ENCODE data around the gene RAB29. TPM values are rescaled to one million over a fixed set of nuclear protein-coding genes. Genes with fewer than 3 reads are reported as not detected.

The RAB29 gene
- total RNA-seq, 1 donor from 2014 or later: 156 TPM

DNA sequence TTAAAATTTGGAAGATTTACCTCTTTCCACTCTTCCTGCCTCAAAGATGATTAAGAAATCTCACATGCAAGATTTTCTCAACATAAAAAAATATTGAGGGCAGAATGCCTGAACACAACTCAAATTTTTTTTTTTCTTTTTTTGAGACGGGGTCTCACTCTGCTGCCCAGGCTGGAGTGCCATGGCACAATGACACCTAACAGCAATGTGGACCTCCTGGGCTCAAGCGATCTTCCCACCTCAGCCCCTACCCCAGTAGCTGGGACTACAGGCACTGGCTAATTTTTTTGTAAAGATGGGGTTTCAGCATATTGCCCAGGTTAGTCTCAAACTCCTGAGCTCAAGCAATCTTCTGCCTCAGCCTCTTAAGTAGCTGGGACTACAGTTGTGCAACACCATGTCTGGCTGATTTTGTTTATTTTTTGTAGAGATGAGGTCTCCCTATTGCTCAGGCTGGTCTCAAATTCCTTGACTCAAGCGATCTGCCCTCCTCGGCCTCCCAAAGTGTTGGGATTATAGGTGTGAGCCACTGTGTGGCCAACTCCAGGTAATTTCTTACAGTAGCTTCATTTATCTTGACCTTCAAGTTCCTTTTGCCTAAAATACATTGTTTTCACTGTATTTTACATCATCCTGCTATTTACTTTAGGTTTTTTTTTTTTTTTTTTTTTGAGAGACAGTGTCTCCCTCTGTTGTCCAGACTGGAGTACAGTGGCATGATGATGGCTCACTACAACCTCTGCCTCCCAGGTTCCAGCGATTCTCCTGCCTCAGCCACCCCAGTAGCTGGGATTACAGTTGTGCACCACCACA is 35.7 kb downstream of the RAB29 start:
- DNase-seq (no peak), ATAC-seq (ENCODE audit: low read depth) (no peak)
- Mint-ChIP-seq H3K27me3 (no peaks in the 10 kb centered on the region), H3K27ac (no peak overlapping the region), H3K36me3 (ENCODE audit: low read depth) (peaks cover 17% of the 10 kb centered on the region), H3K4me3 (no peak overlapping the region), H3K9me3 (no peaks in the 10 kb centered on the region), H3K4me1 (peaks cover 42% of the 10 kb centered on the region)
- POLR2A ChIA-PET: interaction anchor here (0.5 to 1.0 kb wide), 4 partner anchors 10 to 244 kb away, joined by 3 to 5 read pairs (median 4); partner anchors contain the start of genes NUCKS1 and RAB29
- TF ChIP-seq, protein P1, sequence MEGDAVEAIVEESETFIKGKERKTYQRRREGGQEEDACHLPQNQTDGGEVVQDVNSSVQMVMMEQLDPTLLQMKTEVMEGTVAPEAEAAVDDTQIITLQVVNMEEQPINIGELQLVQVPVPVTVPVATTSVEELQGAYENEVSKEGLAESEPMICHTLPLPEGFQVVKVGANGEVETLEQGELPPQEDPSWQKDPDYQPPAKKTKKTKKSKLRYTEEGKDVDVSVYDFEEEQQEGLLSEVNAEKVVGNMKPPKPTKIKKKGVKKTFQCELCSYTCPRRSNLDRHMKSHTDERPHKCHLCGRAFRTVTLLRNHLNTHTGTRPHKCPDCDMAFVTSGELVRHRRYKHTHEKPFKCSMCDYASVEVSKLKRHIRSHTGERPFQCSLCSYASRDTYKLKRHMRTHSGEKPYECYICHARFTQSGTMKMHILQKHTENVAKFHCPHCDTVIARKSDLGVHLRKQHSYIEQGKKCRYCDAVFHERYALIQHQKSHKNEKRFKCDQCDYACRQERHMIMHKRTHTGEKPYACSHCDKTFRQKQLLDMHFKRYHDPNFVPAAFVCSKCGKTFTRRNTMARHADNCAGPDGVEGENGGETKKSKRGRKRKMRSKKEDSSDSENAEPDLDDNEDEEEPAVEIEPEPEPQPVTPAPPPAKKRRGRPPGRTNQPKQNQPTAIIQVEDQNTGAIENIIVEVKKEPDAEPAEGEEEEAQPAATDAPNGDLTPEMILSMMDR (IDR thresholded peaks at IDR 0.05): no peak
- intact Hi-C loops (cut with micrococcal nuclease): loop anchor here (10.0 kb wide), 1 partner anchor 615 kb away; the partner anchor contains the start of gene RBBP5
- CTCF ChIA-PET: interaction anchor here (1.0 to 1.5 kb wide), 4 partner anchors 10 to 238 kb away, joined by 3 to 5 read pairs (median 4); no protein-coding TSS in a partner anchor

DNA sequence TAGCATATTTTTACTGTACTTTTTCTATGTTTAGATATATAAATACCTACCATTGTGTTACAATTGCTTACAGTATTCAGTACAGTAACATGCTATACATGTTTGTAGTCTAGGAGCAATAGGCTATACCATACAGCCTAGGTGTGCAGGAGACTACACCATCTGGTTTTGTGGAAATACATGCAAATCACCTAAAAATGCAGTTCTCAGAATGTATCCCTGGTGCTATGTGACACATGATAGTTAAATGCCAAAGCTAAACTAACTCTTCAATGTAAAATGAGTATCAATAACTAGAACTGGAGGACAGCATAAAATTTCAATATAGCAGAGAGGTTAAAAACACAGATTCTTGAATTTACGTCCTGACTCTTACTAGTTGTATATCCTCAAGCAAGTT is 40.1 kb downstream of the RAB29 start:
- no peak overlapping the region for H3K4me3 Mint-ChIP-seq
- intact Hi-C loops (cut with micrococcal nuclease): no loop called here
- H3K27me3 Mint-ChIP-seq: no peaks in the 10 kb centered on the region
- no peaks in the 10 kb centered on the region for H3K9me3 Mint-ChIP-seq
- ATAC-seq (ENCODE audit: low read depth) (no peak), DNase-seq (no peak)
- TF ChIP-seq, protein P1 (IDR thresholded peaks at IDR 0.05): no peak
- H3K27ac Mint-ChIP-seq: no peak overlapping the region
- CTCF ChIA-PET: interaction anchor here (1.2 kb wide), 1 partner anchor 24 kb away, joined by 4 read pairs; no protein-coding TSS in a partner anchor
- H3K4me1 Mint-ChIP-seq: peaks cover 21% of the 10 kb centered on the region
- H3K36me3 Mint-ChIP-seq (ENCODE audit: low read depth): peaks cover 30% of the 10 kb centered on the region
- POLR2A ChIA-PET: interaction anchor here (0.6 to 2.1 kb wide), 3 partner anchors 15 to 170 kb away, joined by 5 to 6 read pairs (median 5); partner anchors contain the start of genes NUCKS1 and RAB29

DNA sequence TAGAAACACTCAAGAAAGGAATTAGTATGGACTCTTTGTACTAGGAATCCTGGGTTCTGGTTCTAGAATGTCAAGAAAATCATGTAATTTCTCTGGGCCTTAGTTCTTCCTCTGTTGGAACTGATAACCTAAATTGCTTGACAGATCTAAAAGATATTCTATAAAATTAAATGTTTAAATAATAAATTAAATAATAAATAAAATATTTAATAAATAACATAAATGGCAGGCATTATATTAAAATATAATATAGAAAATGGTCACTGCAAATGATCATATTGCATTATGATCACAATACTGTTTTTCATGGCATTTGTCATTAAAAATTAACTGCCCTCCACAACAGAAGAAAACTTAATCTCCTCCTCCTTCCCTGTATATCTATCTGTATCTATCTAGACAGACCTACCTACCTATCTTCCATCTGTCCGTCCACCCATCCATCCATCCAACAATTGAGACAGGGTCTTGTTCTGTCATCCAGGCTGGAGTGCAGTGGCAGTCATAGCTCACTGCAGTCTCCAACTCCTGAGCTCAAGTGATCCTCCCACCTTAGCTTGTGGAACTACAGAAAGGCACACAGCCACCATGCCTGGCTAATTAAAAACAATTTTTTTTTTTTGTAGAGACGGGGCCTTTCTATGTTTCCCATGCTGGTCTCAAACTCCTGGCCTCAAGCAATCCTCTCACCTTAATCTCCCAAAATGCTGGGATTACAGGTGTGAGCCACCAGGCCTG is 41.7 kb downstream of the RAB29 start:
- POLR2A ChIA-PET: interaction anchor here (1.8 kb wide), 1 partner anchor 16 kb away, joined by 10 read pairs; the partner anchor contains the start of gene NUCKS1
- TF ChIP-seq, protein P1 (IDR thresholded peaks at IDR 0.05): no peak
- H3K4me1 Mint-ChIP-seq: peaks cover 18% of the 10 kb centered on the region
- DNase-seq (no peak), ATAC-seq (ENCODE audit: low read depth) (no peak)
- intact Hi-C loops (cut with micrococcal nuclease): no loop called here
- no peak overlapping the region for H3K27ac Mint-ChIP-seq
- peaks cover 31% of the 10 kb centered on the region for H3K36me3 Mint-ChIP-seq (ENCODE audit: low read depth)
- CTCF ChIA-PET: no interaction called here
- no peaks in the 10 kb centered on the region for H3K27me3 Mint-ChIP-seq
- no peaks in the 10 kb centered on the region for H3K9me3 Mint-ChIP-seq
- no peak overlapping the region for H3K4me3 Mint-ChIP-seq

DNA sequence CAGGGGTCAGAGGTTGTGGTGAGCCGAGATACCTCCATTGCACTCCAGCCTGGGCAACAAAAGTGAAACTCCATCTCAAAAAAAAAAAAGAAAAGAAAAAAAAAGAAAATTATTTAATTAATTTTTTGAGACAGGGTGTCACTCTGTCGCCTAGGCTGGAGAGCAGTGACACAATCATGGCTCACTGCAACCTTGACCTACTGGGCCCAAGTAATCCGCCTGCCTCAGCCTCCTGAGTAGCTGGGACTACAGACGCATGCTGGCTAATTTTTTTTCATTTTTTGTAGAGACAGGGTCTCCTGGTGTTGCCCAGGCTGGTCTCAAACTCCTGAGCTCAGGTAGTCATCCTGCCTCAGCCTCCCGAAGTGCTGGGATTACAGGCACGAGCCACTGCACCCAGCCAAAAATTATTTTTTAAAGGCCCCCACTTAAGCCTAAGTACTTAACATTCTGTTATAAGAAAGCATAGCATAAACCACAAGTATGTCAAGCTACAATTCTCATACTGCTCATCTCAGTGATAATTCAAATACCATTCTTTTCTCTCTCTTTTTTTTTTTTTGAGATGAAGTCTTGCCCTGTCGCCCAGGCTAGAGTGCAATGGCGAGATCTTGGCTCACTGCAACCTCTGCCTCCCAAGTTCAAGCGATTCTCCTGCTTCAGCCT is 45.2 kb downstream of the RAB29 start:
- Mint-ChIP-seq H3K4me3 (no peak overlapping the region), H3K27ac (no peak overlapping the region), H3K36me3 (ENCODE audit: low read depth) (peaks cover 51% of the 10 kb centered on the region), H3K4me1 (peaks cover 7% of the 10 kb centered on the region), H3K27me3 (no peaks in the 10 kb centered on the region), H3K9me3 (no peaks in the 10 kb centered on the region)
- DNase-seq (no peak), ATAC-seq (ENCODE audit: low read depth) (no peak)
- POLR2A ChIA-PET: interaction anchor here (0.9 to 2.9 kb wide), 3 partner anchors 12 to 31 kb away, joined by 3 to 9 read pairs (median 4); no protein-coding TSS in a partner anchor
- CTCF ChIA-PET: interaction anchor here (0.5 to 1.7 kb wide), 4 partner anchors 9 to 71 kb away, joined by 3 to 7 read pairs (median 5); no protein-coding TSS in a partner anchor
- intact Hi-C loops (cut with micrococcal nuclease): loop anchor here (10.0 kb wide), 1 partner anchor 45 kb away; the partner anchor contains the start of gene RAB29
- TF ChIP-seq, protein P1 (IDR thresholded peaks at IDR 0.05): no peak

Measured in activated B cell treated with CpG ODN at 0.5 μM for 24 hours (primary cell).